Measurements from ENCODE around the gene UTF1. TPM values are rescaled to one million over a fixed set of nuclear protein-coding genes. Genes with fewer than 3 reads are reported as not detected.
"Not testable (repeated sequence)": the region's sequence is repeated elsewhere in the genome, so short reads cannot be mapped to it uniquely, and the experiment has no call there.

UTF1 gene
- polyA plus RNA-seq, 4 donors, result 0.12 TPM; not detected in 3

DNA sequence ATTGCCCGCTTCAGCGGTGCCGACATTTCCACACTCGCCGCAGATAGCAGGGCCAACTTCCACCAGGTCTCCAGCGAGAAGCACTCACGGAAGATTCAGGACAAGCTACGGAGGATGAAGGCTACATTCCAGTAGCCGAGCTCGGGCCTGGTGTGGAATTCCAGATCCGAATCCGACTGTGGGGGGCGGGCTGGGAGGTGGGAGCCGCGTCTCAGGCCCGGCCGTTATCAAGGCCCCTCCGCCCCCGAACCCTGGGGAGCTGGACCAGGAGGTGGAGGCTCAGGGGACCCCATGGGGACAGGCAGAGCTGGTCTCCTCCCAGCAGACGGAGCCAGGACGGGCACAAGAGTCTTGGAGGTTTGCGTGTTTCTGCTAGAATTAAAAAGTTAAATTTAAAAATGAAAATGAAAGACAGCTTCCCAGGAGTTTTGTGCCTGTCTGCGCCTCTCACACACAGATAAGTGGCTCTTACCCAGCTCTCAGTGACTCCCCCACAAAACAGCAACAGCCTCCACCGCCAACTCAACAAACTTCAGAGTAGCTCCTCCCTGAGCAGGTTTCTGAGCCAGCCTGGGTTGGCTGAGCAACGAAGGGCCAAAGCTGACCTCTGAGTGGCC, 5.2 kb upstream of the UTF1 start:
- peak in 2 of 4 donors; percentile 46 to 60 for DNase-seq (ENCODE audit: low read depth in 4 of 4, low spot score in 3 of 4)

DNA sequence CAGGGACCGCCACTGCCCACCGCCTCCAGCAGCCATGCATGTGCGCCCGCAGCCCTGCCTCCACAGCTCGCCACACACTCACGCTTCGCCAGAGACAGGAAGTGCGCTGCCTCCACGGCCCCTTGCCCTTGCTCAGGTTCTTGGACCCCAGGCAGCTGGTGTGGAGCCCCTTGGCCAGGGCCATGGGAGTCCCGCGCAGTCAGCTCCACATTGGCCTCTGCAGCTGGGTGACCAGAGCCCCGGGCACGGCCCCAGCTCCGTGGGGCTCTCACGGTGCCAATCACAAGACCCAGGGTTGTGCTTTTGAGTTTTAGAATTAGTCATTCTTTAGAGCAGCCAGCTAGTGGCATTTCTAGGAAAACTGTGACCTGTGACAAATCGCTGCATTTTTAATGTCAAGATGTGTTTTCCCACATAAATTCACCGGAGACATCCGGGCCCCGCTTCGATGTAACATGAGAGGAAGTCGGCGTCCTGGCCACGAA, 4.3 kb upstream of the UTF1 start:
- DNase-seq (ENCODE audit: low read depth in 4 of 4, low spot score in 3 of 4), result no peak

DNA sequence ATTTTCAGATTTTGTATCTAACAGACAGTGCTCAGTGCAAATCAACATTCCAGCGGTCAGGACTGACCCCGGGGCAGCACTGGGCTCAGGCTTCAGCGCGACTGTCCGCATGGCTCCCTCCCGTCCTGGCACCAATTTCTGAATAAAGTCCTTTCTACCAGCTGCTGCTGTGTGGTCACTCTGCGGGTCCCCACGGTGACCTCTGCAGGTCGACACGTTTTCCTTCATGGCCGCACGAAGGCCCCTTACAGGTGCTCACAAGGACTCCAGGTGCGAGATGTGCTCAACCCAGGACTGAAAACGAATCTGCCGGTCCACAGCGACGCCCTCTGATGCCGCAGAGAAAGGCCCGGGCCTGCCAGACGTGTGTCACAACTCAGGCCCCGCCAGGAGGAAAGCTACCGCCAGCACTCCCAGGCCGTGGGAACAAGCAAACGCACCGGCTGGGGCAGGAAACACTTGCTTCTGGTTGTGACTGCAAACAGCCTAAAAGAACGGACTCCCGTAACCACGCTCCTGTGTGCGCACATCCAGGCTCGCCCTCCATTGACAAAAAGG, 3.7 kb upstream of the UTF1 start:
- no peak for DNase-seq (ENCODE audit: low read depth in 4 of 4, low spot score in 3 of 4)

DNA sequence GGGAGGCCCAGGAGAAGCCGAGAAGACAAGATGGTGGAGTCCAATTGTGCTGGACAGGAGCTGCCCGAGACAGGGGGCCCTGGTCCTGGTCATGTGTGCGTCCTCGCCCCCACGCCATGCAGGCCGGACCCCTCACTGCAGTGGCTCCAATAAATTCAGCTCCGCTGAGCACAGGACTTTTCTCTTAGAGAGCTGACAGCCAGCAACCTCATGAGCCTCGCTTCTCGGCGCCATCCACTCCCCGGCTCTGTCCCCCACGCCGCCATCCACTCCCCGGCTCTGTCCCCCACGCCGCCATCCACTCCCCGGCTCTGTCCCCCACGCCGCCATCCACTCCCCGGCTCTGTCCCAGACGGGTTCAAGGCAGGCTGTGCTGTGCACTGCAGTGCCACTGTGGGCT, 2.8 kb upstream of the UTF1 start:
- DNase-seq (ENCODE audit: low read depth in 4 of 4, low spot score in 3 of 4), result no peak

DNA sequence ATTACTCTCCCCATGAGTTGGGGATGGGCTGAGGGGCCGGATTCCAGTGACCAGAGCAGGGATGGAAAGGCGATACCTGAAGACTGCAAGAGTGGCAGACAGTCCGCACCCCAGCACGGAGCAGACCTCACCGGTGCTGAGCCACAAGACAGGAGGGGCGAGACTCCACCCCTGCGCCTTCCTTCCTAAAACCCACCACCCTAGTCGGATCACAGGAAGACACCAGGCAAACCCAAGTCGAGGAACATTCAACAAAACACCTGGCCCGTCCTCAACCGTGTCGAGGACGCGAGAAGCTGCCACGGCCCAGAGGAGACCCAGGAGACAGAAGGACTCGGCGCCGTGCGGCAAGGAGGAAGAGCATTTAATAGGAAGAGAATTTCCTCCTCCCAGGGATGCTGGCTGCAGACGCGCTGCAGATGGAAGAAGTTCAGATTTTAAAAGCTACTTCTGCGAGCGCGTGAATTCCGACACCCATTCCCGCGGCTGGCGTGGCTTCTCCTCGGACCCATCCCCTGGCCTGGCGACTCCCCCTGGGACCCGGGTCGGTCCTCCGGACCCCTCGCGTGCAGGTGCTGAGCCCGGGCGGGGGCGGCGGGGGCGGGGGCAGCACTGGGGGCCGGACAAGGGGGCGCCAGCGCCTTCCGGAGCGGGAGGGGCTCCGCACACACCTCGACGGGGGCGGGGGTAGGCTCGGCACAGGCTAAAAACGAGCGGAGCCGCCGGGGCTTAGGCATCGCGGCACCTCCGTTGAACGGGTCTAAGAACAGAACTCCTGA, 563 bp upstream of the UTF1 start:
- DNase-seq (ENCODE audit: low read depth in 4 of 4, low spot score in 3 of 4), result no peak

DNA sequence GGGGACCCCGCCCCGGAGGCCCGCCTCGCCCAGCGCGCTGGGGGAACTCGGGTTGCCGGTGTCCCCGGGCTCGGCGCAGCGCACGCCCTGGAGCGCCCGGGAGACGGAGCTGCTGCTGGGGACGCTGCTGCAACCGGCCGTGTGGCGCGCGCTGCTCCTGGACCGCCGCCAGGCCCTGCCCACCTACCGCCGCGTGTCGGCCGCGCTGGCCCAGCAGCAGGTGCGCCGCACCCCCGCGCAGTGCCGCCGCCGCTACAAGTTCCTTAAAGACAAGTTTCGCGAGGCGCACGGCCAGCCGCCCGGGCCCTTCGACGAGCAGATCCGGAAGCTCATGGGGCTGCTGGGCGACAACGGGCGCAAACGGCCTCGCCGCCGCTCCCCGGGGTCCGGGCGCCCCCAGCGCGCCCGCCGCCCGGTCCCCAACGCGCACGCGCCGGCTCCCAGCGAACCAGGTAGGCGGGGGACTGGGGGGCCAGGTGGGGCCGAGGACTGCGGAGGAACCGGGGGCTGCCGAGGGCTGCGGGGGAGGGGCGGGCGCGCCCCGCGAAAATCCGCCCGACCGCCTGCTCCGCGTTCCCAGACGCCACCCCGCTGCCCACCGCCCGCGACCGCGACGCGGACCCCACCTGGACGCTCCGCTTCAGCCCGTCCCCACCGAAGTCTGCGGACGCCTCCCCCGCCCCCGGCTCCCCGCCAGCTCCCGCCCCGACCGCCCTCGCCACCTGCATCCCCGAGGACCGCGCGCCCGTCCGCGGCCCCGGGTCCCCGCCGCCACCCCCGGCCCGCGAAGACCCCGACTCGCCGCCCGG, 574 bp downstream of the UTF1 start:
- no peak for DNase-seq (ENCODE audit: low read depth in 4 of 4, low spot score in 3 of 4)

DNA sequence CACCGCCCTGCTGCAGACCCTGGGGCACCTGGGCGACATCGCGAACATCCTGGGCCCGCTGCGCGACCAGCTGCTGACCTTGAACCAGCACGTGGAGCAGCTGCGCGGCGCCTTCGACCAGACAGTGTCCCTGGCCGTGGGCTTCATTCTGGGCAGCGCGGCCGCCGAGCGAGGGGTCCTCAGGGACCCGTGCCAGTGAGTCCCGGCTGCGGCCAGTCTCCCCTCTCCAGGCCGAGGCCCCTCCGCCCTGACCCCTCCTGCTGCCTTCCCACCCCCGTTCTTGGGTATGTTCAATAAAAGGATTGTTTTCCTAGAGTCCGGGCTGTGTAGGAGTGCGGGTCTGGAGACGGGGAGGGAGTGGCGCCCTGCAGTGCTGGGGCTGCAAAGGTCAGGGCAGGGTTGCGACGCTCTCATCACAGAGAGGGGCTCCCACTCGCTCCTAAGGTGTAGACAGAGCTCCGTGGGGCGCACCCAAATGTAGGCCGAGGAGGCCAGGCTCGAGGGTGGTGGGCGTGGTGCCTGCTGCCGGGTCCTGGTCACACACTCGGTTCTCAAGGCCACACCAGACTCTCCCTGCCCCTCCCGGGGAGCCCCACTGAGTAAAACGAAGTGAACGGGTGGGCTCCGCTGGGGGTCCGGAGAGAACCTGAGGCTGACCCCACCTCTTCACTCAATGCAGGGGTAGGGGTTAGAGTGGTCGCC, 1.4 kb downstream of the UTF1 start:
- DNase-seq (ENCODE audit: low read depth in 4 of 4, low spot score in 3 of 4), result no peak

DNA sequence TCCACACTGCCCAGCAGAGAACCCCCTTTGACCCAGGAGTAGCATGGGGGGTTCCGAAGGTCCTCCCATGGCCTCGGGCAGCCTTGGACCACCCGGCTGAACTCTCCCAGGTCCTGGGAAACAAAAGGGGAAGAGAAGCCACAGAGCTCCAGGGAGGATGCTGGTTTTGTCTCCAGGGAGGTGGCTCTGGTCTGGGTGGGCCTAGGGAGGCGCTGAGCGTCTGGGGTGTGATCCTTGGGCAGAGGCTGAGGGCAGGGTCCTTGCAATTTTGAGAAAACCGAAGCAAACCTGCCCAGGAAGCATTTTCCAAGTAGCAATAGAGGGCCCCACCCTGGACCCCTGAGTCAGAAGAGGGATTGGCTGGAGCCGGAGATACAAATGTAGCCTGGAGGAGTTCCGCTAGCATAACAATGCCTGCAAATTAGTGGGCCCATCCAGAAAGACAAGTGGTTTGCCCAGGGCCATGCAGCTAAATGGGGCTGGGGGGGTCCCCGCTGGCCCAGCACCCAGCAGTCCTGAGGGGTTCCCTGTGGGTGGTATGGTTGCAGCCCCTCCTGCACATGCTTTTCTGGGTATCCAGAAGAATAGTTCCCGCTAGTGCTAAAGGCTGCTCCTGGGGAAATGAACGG, 2.0 kb downstream of the UTF1 start:
- DNase-seq (ENCODE audit: low read depth in 4 of 4, low spot score in 3 of 4), result no peak

DNA sequence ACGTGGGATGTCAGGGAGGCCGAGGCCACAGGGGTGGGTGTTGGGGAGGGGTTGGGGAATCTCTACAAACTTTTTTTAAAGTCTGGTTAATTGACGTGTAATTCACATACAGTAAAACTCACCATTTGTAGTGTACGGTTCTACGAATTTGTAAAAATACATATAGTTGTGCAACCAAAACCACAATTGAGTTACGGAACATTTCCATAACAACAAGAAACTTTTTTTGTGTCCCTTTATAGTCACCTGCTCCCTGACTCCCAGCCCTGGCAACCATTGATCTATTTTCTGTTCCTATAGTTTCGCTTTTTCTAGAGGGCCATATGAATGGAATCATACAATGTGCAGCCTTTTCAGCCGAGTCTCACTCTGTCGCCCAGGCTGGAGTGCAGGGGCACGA, 4.8 kb downstream of the UTF1 start:
- DNase-seq (ENCODE audit: low read depth in 4 of 4, low spot score in 3 of 4), result not testable (repeated sequence)

DNA sequence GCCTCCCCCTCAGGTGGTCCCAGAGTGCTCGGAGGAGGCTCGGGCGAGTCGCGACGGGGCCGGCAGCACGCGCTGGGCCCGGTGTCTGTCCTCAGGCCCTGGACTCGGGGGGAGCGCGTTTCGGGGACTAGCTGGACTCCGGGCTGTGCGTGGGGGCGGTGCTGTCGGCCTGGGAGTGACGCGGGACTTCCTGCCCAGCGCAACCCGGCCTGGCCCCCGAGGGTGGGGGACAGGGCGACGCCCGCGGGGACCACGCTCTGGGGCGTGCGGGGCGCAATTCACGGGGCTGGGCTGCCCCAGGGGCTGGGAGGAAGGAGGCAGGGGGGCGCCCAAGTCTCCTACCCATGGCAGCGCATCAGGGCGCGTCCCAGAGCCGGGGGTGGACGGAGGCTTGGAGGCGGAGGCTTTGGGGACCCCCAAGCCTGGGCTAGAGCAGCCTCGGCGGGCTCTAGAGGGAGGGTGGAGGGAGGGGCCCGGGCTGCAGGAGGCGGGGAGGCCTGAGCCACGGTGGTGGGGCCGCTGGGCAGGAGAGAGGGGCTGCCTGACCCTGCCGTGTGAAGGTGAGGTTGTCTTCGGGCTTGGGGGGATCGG, 5.3 kb downstream of the UTF1 start:
- no peak for DNase-seq (ENCODE audit: low read depth in 4 of 4, low spot score in 3 of 4)

DNA sequence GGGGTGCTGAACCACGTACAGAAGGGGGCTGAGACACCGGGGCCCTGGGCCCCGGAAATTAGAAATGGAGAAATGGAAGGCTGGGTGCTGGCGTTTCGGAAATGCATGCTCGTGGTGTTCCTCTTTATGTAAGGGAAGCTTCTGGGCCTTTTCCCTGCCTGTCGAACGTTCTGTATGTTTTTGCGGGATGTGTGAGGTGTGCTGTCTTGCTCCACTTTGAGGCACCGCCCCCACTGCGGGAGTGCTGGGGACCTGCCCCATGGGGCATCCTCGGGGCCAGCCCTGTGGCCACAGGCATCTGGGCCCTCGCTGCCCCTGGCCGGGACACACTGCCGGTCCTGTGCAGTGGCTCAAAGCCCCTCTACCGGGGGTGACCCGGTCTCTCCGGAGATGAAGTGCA, 5.9 kb downstream of the UTF1 start:
- no peak for DNase-seq (ENCODE audit: low read depth in 4 of 4, low spot score in 3 of 4)

DNA sequence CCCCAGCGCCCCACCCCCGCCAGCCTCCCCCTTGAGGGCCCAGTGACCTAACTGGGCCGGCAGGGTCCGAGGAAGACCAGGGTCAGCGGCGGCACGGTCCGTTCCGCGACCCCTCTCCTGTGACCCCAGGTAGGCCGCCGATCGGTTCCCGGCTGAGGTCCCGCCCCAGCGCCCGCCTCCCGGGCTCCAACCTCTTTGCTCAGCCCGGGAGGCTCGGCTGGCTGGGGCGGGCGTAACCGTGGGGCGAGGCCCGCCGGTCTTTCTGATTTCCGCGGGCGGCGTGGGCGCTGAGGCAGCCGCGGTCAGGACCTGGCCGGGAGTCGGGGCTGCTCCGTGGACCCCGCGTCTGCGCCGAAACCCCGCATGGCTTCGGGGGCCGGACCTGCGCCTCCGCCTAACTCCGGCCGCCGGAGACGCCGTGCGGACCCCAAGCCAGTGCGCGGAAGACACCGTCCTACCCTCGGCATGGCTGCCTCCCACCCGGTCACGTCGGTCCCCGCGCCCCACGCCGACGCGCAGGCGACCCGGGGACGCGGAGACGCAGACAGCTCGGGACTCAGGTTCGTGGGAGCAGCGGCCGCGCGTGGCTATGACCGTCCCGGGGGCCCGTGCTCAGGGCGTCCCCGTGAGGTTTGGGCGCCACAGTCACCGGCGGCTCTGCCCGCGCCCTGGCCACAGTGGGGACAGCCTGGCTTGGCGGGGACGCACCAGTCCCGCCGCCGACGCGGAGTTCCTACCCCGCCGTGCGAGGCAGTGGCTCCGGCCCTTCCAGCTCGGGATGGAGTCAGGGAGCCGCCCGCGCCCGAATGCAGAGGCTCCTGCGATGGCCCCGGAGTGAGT, 6.6 kb downstream of the UTF1 start:
- DNase-seq (ENCODE audit: low read depth in 4 of 4, low spot score in 3 of 4), result no peak

DNA sequence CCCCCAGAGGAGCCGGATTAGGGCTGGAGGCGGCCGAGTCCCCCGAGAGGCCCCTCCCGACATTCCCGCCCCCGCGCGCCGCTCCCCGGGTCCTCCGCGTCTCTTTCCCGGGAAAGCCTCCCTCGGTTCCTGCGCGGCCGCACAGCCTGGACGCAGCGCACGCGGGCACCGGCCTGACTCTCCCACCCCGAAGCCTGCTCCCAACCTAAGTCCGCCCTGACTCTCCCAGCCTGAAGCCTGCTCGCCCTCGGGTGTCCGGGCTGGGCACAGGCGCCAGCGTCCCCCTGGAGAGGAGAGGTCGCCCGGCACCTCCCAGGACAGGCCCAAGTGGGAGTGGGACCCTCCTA, 7.2 kb downstream of the UTF1 start:
- DNase-seq (ENCODE audit: low read depth in 4 of 4, low spot score in 3 of 4), result no peak

DNA sequence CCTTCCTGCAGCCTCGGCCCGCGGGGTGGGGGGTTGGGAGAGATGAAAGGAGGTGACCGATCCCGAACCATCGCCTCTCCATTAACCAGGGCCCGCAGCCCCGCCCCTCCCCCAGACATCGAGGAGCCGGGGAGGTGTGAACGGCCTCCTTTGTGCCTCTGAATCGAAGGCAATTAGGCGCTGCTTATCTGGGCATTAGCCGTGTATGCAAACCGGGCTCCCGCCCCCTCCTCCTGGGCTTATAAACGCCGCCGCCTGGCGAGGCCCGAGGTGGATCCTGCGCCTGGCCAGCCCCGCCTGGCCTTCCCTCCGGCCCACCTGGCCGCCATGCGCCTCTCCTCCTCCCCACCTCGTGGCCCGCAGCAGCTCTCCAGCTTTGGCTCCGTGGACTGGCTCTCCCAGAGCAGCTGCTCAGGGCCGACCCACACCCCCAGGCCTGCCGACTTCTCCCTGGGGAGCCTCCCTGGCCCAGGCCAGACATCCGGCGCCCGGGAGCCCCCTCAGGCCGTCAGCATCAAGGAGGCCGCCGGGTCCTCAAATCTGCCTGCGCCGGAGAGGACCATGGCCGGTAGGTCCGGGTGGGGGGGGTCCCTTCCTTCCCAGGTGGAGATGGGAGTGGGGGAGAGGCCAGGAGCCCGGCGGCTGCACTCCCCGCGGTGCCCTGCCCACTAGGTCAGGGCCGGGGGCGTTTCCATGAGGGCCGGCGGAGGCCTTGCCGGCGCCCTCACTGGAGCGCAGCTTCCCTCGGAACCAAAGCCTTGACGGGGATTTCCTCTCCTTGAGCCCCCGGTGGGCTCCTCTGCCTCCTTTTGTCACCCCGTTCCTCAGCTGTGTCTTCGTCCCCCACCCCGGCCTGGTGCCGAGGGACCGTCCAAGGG, 7.8 kb downstream of the UTF1 start, which contains the start of gene VENTX:
Gene VENTX, plus strand, starts transcription at position 268 of the 878 bp plus-strand sequence. Its CDS starts 60 bp downstream, at position 328.
- no peak for DNase-seq (ENCODE audit: low read depth in 4 of 4, low spot score in 3 of 4)

DNA sequence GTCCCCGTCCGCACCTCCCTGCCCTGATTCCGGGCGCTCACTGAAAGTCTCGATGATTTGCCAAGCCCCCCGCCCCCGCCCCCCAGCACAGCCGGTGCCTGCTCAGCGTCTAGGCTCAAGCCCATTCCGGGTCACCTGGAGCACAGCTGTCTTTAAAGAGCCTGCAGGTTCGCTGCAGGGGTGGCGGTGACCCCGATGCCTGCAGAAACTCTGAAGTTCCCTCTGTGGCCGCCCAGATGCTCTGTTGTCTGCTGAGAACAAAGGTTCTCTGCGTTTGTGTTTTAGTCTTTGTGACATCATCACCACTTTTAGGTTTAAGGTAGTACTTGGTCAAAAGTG, 8.4 kb downstream of the UTF1 start:
- no peak for DNase-seq (ENCODE audit: low read depth in 4 of 4, low spot score in 3 of 4)

DNA sequence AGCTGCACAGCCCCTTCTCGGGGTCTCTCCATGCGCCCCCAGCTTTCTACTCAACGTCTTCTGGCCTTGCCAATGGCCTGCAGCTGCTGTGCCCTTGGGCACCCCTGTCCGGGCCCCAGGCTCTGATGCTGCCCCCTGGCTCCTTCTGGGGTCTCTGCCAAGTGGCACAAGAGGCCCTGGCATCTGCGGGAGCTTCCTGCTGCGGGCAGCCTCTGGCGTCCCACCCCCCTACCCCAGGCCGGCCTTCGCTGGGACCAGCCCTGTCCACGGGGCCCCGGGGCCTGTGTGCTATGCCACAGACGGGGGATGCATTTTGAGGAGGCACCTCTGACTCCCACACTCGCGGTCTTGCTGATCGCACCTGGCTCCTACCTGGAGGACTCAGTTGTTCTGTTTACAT, 10.0 kb downstream of the UTF1 start:
- DNase-seq (ENCODE audit: low read depth in 4 of 4, low spot score in 3 of 4), result no peak

DNA sequence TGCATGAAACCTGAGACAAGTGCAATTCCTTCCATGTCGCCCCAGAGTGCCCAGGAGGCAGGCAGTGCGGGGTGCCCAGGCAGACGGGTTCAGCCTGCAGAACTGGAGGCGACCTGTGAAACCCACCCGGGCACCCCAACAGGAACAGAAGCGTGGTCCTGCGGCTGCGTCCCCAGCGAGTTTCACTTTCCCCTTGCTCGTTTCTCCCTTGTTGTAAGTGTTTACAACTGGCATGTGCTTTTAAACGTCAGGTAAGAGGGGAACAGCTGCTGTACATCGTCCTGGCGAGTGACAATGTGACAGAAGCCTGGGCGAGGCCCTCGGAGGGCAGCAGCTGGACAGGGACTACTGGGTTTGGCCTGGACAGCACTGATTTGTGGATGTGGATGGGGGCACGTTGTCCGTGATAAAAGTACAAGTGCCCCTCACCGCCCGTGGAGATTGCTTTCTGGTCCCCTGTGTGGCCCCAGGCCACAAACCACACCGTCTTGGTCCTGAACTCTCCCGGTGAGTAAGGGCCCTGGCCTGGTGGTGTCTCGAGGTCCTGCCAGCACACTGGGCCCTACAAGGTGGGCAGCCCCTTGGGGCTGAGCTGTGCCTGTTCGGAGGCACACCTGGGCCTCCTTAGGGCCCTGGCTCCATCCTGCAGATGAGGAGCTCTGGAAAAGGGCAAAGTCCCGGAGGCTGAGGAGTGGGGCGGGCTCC, 11.6 kb downstream of the UTF1 start:
- no peak for DNase-seq (ENCODE audit: low read depth in 4 of 4, low spot score in 3 of 4)
